PC-9 (cell line): ENCODE results near the gene ETV7. TPM values are rescaled to one million over a fixed set of nuclear protein-coding genes. Genes with fewer than 3 reads are reported as not detected.

Experiments used
- BruUV-seq: library from RNA; stranded (reverse); fragments of 400-500 nt; replicated peaks from 2 replicates; lab custom pipeline; 2021; lab: Mats Ljungman, UMichigan
- CTCF ChIA-PET: fragments of 300-600 bp; sonication (Branson Sonifier 250); formaldehyde crosslinking; loops from one replicate; lab custom pipeline; 2022; ENCODE audit warnings: antibody characterized with exemption; lab: Charles Lee
- POLR2A ChIA-PET: fragments of 300-600 bp; sonication (Branson Sonifier 250); formaldehyde crosslinking; loops from one replicate; lab custom pipeline; 2022; ENCODE audit warnings: antibody characterized with exemption; ENCODE audit not compliant: unreplicated experiment; lab: Charles Lee
- DNase-seq, 2 experiments: peaks; one replicate each; pipeline versions ENCODE4 v3.0.0 to v3.0.0-alpha.2; 2015 to 2022; ENCODE audit warnings: mixed read lengths in 1 of 2
- H2AFZ ChIP-seq: fragments of 200-600 bp; sonication (generic); 2 replicates; pipeline ENCODE4 v1.8.1; 2017; ENCODE audit warnings: antibody characterized with exemption
- H3F3A ChIP-seq: fragments of 200-600 bp; sonication (generic); 2 replicates; pipeline ENCODE4 v1.8.1; 2017; ENCODE audit warnings: antibody characterized with exemption, mild to moderate bottlenecking, low read depth; ENCODE audit not compliant: insufficient read depth
- H3K27ac ChIP-seq: fragments of 200-600 bp; sonication (generic); 2 replicates; pipeline ENCODE4 v1.6.1; 2016; ENCODE audit warnings: mixed run types
- H3K27me3 ChIP-seq: fragments of 200-600 bp; sonication (generic); 2 replicates; pipeline ENCODE4 v1.6.1; 2016; ENCODE audit warnings: low read depth, mixed run types; ENCODE audit not compliant: insufficient read depth
- H3K36me3 ChIP-seq: fragments of 200-600 bp; sonication (generic); 2 replicates; pipeline ENCODE4 v1.6.1; 2016; ENCODE audit warnings: low read depth, mixed run types
- H3K4me1 ChIP-seq: fragments of 200-600 bp; sonication (generic); replicated peaks from 2 replicates; pipeline ENCODE4 v1.6.1; 2016; ENCODE audit warnings: mixed run types; ENCODE audit not compliant: insufficient read depth
- H3K4me2 ChIP-seq: fragments of 200-600 bp; sonication (generic); 2 replicates; pipeline ENCODE4 v1.6.1; 2017; ENCODE audit warnings: mixed run types
- H3K4me3 ChIP-seq: fragments of 200-600 bp; sonication (generic); 2 replicates; pipeline ENCODE4 v1.6.1; 2016; ENCODE audit warnings: mixed run types
- H3K79me2 ChIP-seq: fragments of 200-600 bp; sonication (generic); 2 replicates; pipeline ENCODE4 v1.6.1; 2017; ENCODE audit warnings: low read depth, mixed run types
- H3K9me2 ChIP-seq: fragments of 200-600 bp; sonication (generic); 2 replicates; pipeline ENCODE4 v1.8.1; 2017; ENCODE audit warnings: mild to moderate bottlenecking; ENCODE audit not compliant: insufficient read depth
- H3K9me3 ChIP-seq: fragments of 200-600 bp; sonication (generic); 2 replicates; pipeline ENCODE4 v1.8.1; 2016; ENCODE audit warnings: low read depth; ENCODE audit not compliant: insufficient read depth
- H4K20me1 ChIP-seq: fragments of 200-600 bp; sonication (generic); 2 replicates; pipeline ENCODE4 v1.8.1; 2017; ENCODE audit not compliant: insufficient read depth
- EZH2 ChIP-seq: fragments of 200-600 bp; sonication (generic); IDR thresholded peaks from 2 replicates; pipeline ENCODE4 v1.8.0; 2017; ENCODE audit warnings: antibody characterized with exemption, low read depth
- intact Hi-C: fragments of 100-400 bp; cut with micrococcal nuclease; formaldehyde crosslinking; loops from one replicate; pipeline ENCODE4 v1.10.0; 2022; ENCODE audit not compliant: unreplicated experiment
- total RNA-seq: library from RNA; stranded (reverse); gene quantifications from 2 replicates; pipeline ENCODE4 v1.2.3, GENCODE V29; 2021
- TF ChIP-seq, protein P1 (sequence below): fragments of 200-600 bp; sonication (generic); conservative IDR thresholded peaks from 2 replicates; pipeline ENCODE4 v1.6.1; 2017; ENCODE audit warnings: mixed run types, antibody characterized with exemption, mild to moderate bottlenecking, moderate library complexity

The ETV7 gene
- total RNA-seq, 1 experiment from 2014 or later, result 0.57 TPM

DNA sequence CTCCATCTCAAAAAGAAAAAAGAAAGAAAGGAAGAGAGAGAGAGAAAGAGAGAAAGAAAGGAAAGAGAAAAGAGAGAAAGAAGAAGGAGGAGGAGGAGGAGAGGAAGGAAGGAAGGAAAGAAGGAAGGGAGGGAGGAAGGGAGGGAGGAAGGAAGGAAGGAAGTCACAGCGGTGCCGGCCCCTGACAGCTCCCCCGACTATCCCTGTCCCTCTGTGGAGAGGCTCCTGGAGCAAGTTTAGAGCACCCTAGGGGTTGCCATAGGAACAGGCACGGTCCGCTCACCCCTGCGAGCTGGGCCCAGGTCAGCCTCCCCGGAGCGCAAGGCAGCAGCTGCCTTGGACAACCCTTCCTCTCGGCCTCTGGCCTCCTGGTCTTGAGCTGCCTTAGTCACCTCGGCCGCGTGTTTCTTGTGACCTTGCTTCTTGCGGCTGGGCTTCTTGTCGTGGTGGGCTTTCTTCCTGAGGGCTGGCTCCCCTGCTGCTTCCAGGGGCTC, 57.6 kb downstream of the ETV7 start:
- Histone ChIP-seq H3K27ac (no peak overlapping the region), H3K27me3 (no peaks in the 10 kb centered on the region), H3K36me3 (no peaks in the 10 kb centered on the region), H4K20me1 (no peaks in the 10 kb centered on the region), H3F3A (peaks cover 4% of the 10 kb centered on the region; the same call in 1 of the 2 replicates), H2AFZ (no peak overlapping the region), H3K79me2 (no peaks in the 10 kb centered on the region), H3K9me2 (no peaks in the 10 kb centered on the region), H3K4me3 (no peak overlapping the region), H3K9me3 (no peaks in the 10 kb centered on the region), H3K4me2 (no peak overlapping the region), H3K4me1 (peaks cover 6% of the 10 kb centered on the region)
- ChIA-PET POLR2A (no interaction called here), CTCF (interaction anchor here (0.6 kb wide), 1 partner anchor 78 kb away, joined by 15 read pairs; no protein-coding TSS in a partner anchor)
- BruUV-seq, result no TSS peak
- no peak for DNase-seq
- intact Hi-C loops, result no loop called here
- TF ChIP-seq, protein P1, sequence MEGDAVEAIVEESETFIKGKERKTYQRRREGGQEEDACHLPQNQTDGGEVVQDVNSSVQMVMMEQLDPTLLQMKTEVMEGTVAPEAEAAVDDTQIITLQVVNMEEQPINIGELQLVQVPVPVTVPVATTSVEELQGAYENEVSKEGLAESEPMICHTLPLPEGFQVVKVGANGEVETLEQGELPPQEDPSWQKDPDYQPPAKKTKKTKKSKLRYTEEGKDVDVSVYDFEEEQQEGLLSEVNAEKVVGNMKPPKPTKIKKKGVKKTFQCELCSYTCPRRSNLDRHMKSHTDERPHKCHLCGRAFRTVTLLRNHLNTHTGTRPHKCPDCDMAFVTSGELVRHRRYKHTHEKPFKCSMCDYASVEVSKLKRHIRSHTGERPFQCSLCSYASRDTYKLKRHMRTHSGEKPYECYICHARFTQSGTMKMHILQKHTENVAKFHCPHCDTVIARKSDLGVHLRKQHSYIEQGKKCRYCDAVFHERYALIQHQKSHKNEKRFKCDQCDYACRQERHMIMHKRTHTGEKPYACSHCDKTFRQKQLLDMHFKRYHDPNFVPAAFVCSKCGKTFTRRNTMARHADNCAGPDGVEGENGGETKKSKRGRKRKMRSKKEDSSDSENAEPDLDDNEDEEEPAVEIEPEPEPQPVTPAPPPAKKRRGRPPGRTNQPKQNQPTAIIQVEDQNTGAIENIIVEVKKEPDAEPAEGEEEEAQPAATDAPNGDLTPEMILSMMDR, result no peak
- TF ChIP-seq EZH2, result no peak

DNA sequence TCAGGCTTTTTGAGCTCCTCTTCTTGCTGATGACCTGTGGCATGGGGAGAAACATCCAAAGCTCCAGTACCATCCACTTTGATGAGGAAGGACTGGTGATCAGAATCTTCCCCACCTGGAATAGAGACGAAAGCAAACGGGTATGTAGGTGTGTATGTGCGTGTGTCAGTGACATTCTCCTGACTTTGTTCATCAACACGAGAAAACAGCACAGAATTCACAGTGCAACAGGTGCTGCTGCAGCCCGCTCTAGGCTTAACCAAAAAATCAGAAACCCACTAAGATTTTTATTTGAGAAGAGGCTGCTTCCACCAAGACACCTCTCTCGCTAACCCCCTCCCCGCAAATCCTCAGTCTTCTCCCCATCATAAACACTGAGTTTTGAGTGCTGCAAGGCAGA, 58.9 kb downstream of the ETV7 start:
- CTCF ChIA-PET, result no interaction called here
- Histone ChIP-seq H3K27ac (no peak overlapping the region), H3K27me3 (no peaks in the 10 kb centered on the region), H3F3A (no peaks in the 10 kb centered on the region), H3K9me3 (no peaks in the 10 kb centered on the region), H3K4me2 (no peak overlapping the region), H3K4me1 (no peaks in the 10 kb centered on the region), H3K36me3 (no peaks in the 10 kb centered on the region), H3K4me3 (no peak overlapping the region), H2AFZ (no peak overlapping the region), H3K9me2 (no peaks in the 10 kb centered on the region), H3K79me2 (no peaks in the 10 kb centered on the region), H4K20me1 (no peaks in the 10 kb centered on the region)
- DNase-seq, result no peak
- POLR2A ChIA-PET, result no interaction called here
- intact Hi-C loops, result no loop called here
- no TSS peak for BruUV-seq
- TF ChIP-seq, protein P1, result no peak
- no peak for TF ChIP-seq EZH2

DNA sequence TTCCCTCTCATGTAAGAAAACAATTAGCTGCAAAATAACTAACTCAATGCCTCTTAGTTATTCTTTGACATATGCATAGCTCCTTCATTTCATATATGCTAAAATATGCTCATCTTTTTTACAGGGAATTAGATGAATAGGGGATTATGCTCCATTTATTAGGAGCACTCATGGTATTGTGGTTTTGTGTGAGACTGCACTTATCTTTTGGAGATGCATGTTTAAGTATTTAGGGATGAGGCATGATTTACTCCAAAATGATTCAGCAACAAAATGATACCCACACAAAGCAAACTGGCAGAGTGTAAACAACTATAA, 59.6 kb downstream of the ETV7 start:
- no peak for DNase-seq
- H3K36me3 ChIP-seq, result no peaks in the 10 kb centered on the region
- BruUV-seq, result no TSS peak
- no peak overlapping the region for H3K4me2 ChIP-seq
- TF ChIP-seq, protein P1, result no peak
- no peak for TF ChIP-seq EZH2
- no peak overlapping the region for H3K4me3 ChIP-seq
- H3K9me3 ChIP-seq, result no peaks in the 10 kb centered on the region
- intact Hi-C loops, result no loop called here
- no peaks in the 10 kb centered on the region for H4K20me1 ChIP-seq
- H3K27ac ChIP-seq, result no peak overlapping the region
- no peaks in the 10 kb centered on the region for H3K79me2 ChIP-seq
- H2AFZ ChIP-seq, result no peak overlapping the region
- ChIA-PET POLR2A (interaction anchor here (0.5 kb wide), 1 partner anchor 779 kb away, joined by 7 read pairs; no protein-coding TSS in a partner anchor), CTCF (no interaction called here)
- H3F3A ChIP-seq, result no peaks in the 10 kb centered on the region
- no peaks in the 10 kb centered on the region for H3K27me3 ChIP-seq
- H3K4me1 ChIP-seq, result no peaks in the 10 kb centered on the region
- H3K9me2 ChIP-seq, result no peaks in the 10 kb centered on the region
